Lower leg skin (tissue), 4 donors: ENCODE results near the gene PPEF2. TPM values are rescaled to one million over a fixed set of nuclear protein-coding genes. Genes with fewer than 3 reads are reported as not detected.

ENCODE experiments used
- DNase-seq, 2 donors: peaks; one replicate each; pipeline ENCODE4 v3.0.0-alpha.2; 2019; ENCODE audit warnings: low spot score in 2 of 2
- H3K4me3 ChIP-seq: fragments of 200-600 bp; sonication (generic); 2 replicates; pipeline ENCODE4 v1.5.1; 2017; ENCODE audit warnings: mild to moderate bottlenecking, low read depth; ENCODE audit not compliant: poor library complexity, severe bottlenecking
- CTCF ChIP-seq, 3 donors: fragments of 450-650 bp; IDR thresholded peaks; one replicate each; pipeline ENCODE4 v1.5.1; 2016; ENCODE audit warnings: antibody characterized with exemption in 3 of 3, mild to moderate bottlenecking in 3 of 3, moderate library complexity in 2 of 3
- POLR2A ChIP-seq, 2 donors: fragments of 450-650 bp; IDR thresholded peaks; one replicate each; pipeline ENCODE4 v1.6.1; 2016 to 2017; ENCODE audit warnings: antibody characterized with exemption in 2 of 2, mild to moderate bottlenecking in 1 of 2, moderate library complexity in 1 of 2
- WGBS, 2 donors: methylation state at CpG; one replicate each; pipeline ENCODE4 v1.1.5; 2018; 5-methylcytosine and 5-hydroxymethylcytosine counted together
- intact Hi-C: fragments of 100-400 bp; cut with DNase I; formaldehyde crosslinking; loops from one replicate; pipeline ENCODE4 v1.15.0; 2023; ENCODE audit warnings: low total_unique reads
- total RNA-seq, 4 donors: library from RNA; depleted of rRNA; stranded (reverse); fragments of >200 nt; gene quantifications; one replicate each; pipeline ENCODE4 v1.1.0, GENCODE V29; 2016

PPEF2 gene
- total RNA-seq, 4 donors from 2014 or later: 0.04 TPM; not detected in 3

GRCh38 chr4:75841641-75842520 lies 60.4 kb downstream of the PPEF2 start:
- H3K4me3 ChIP-seq: no peak overlapping the region
- DNase-seq: no peak
- intact Hi-C loops: loop anchor here (5.0 kb wide), 1 partner anchor 1310 kb away; no protein-coding TSS in a partner anchor
- WGBS, 2 donors: 86 to 88% methylated on average over 8 of the region's 8 CpGs
- TF ChIP-seq POLR2A (IDR thresholded peaks at IDR 0.05) (no peak), CTCF (IDR thresholded peaks at IDR 0.05) (no peak)

GRCh38 chr4:75834772-75835154 lies 67.5 kb downstream of the PPEF2 start:
- 92 to 94% methylated on average over 2 of the region's 2 CpGs for WGBS, 2 donors
- TF ChIP-seq POLR2A (IDR thresholded peaks at IDR 0.05): no peak
- no peak for TF ChIP-seq CTCF (IDR thresholded peaks at IDR 0.05)
- no peak for DNase-seq
- intact Hi-C loops: no loop called here
- no peak overlapping the region for H3K4me3 ChIP-seq

GRCh38 chr4:75834095-75834771 lies 68.0 kb downstream of the PPEF2 start:
- intact Hi-C loops: no loop called here
- DNase-seq: no peak
- 62 to 76% methylated on average over 1 of the region's 1 CpG for WGBS, 2 donors
- TF ChIP-seq CTCF (IDR thresholded peaks at IDR 0.05): no peak
- TF ChIP-seq POLR2A (IDR thresholded peaks at IDR 0.05): no peak
- no peak overlapping the region for H3K4me3 ChIP-seq

GRCh38 chr4:75831856-75832405 lies 70.3 kb downstream of the PPEF2 start:
- no peak for DNase-seq
- intact Hi-C loops: no loop called here
- TF ChIP-seq CTCF (IDR thresholded peaks at IDR 0.05) (no peak), POLR2A (IDR thresholded peaks at IDR 0.05) (no peak)
- no peak overlapping the region for H3K4me3 ChIP-seq
- 78 to 81% methylated on average over 2 of the region's 2 CpGs for WGBS, 2 donors

- intact Hi-C loops: no loop called here
- no peak for TF ChIP-seq POLR2A (IDR thresholded peaks at IDR 0.05)
- no peak for TF ChIP-seq CTCF (IDR thresholded peaks at IDR 0.05)
- H3K4me3 ChIP-seq: no peak overlapping the region
- WGBS, 2 donors: 56 to 60% methylated on average over 1 of the region's 1 CpG
- DNase-seq: no peak
Observed at GRCh38 chr4:75830906-75831305, 71.3 kb downstream of the PPEF2 start.
